ENCODE measurements around the gene SLC30A7.
"Not testable (repeated sequence)": the region's sequence is repeated elsewhere in the genome, so short reads cannot be mapped to it uniquely, and the experiment has no call there.

Gene SLC30A7

DNA sequence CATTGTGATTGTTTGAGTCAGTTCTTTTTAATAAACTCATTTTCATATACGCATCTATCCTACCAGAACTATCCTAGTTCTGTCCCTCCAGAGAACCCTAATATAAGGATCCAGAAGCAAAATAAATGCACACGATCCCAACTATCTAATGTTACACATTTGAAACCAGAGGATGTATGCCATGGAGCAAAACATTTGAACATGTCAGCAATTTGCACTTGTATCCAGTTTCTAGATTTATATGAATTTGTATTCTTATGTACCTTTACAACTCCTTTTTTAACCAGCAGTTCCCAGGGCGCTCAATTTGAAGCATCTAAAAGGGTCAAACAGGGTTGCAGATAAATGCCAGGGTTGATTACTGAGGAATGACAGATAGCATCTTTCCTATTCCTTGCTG is 3.3 kb upstream of the SLC30A7 start:
- DNase-seq, result no peak

DNA sequence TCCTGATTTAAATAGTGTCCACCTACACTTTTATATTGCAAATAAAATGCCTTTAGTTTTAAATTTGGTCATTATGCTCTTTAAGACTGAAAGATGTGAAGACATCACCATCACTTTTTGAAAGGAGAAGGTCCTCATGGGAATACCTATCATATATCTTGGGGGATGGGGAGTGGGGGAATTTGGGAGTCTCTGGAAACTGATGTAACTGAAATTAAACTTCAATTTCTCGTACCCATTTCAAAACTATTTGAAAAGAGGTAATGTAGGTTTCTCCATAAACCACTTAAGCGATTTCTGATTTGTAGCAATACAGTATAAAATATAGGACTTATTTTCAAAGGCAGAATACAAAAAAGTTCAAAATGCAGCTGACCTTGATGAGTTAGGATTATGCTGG is 2.2 kb upstream of the SLC30A7 start:
- no peak for DNase-seq

DNA sequence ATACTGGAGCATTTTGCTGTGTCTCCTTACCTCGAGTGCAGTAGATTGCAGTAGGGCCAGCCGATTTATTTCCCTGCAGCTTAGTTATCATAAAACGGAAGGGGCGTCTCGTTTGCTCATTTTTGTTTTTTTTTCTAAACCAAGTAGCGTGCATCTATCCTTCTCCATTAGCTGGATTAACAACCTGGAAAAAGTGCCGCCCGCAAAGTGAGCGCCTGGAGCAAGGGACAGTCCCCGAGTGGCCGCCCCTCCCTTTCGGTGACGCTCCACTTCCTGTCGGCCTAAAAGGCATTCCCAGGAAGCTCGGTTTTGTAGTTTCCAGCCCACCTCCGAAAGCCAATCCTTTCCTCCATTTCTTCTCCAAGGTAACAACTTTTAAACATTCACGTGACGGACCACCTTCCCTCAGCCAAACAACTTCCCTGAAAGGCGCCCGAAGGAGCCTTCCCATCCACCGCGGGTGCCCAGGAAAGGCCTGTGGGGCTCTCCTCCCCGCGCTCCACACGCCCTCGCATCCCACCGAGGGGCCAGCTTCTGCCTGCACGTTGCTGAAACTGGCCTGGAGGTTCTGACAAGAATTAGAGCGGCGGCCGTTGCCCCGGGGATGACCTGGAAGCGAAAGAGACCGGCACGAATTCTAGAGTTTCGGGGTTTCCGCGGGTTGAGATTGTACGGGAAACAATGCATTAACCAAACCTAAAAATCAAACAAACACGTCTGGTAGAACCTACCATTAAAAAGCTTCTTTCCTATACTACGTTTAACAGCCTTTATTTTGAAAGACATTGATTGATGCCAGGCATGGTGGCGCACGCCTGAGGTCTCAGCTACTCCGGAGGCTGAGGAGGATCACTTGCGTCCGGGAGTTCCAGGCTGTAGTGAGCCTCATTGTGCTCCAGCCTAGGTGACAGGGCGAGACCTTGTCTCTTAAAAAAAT is 1.0 kb upstream of the SLC30A7 start, which contains the start of gene EXTL2:
Gene EXTL2, minus strand, starts transcription at position 240 of the 937 bp plus-strand sequence. CDS start 6,085 bp downstream, outside the sequence.
- DNase-seq, result peak; percentile 93

DNA sequence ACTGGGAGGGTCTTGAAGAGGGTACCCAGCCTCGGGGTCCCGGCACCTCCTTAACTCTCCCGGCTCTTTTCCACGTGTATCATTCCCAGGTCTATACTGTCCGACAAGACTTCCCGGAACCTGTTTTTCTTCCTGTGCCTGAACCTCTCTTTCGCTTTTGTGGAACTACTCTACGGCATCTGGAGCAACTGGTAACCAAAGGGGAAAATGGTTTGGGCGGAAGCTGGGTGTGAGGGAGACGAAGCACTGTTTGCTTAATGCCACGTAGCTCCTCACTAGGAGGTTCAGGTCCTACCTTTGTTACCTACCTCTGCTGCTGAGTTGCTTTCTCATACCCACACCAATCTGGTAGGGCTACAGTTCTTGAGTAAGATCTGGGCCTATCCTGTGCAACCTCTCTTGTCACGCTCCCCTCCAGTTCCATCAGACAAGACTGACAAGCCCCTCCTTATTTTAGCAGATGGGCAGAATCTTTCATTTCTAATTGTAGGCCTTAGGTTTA is 642 bp downstream of the SLC30A7 start:
- no peak for DNase-seq

DNA sequence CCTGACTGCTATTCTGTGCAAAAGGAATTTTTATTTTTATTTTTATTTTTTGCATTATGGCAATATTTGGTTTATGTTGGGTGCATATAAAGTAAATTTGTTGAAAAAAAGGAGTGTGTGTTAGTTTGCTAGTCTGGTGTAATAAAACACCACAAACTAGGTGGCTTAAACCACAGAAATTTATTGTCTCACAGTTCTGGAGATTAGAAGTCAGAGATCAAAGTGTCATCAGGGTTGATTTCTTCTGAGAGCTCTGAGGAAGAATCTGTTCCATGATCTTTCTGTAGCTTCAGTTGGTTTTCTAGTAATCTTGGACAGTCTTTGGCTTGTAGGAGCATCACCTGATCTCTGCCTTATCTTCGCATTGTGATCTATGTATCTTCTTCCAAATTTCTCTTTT is 6.5 kb downstream of the SLC30A7 start:
- DNase-seq, result no peak

DNA sequence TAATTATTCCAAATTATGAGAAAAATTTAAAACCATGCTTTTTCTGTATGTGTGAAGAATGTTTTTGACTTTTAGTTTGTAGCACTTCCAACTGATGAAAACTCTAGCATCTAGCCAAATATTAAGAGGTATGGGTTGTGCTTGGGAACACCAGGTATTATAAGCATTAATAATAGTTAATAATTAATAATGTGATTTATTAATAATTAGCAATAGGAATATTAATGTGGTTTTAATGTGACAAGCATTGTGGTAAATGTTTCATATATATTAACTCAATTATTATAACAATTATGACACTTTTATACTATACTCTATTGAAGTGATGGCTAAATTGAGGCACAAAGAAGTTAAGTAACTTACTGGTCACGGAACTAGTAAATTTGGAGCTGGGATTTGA is 7.9 kb downstream of the SLC30A7 start:
- no peak for DNase-seq

DNA sequence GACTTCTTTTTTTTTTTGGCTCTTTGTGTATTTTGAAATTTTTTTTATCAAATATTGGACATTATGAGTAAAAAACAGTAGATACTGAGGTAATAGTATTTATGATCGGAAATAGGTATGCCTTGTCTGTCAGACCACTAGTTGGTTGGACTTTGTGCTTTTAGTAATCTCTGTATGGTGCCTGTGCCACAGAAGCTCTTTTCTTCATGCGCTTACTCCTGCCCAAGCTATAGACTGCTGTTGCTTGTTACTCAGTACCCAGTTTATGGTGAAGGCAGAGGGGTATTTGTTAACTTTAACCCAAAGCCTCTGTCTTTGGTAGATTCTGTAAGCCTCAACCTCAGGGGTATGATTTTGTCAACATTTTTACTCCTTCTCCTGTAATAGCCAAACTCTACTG is 8.6 kb downstream of the SLC30A7 start:
- no peak for DNase-seq

DNA sequence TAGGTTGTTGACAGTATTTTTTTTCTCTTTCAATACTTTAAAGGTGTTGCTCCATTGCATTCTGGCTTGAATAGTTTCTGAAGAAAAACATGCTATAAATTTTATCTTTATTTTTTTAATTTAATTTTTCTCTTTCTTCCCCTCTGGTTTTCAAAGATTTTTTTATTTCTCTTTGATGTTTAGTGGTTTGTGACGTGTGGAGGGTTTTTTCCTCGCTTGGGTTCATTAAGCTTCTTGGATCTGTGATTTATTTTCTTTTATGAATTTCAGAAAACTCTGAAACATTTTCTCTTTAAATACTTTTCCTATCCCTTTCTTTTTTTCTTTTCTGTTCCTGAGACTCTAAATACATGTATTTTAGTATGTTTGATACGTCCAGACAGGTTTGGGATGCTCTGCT is 9.3 kb downstream of the SLC30A7 start:
- DNase-seq, result no peak

DNA sequence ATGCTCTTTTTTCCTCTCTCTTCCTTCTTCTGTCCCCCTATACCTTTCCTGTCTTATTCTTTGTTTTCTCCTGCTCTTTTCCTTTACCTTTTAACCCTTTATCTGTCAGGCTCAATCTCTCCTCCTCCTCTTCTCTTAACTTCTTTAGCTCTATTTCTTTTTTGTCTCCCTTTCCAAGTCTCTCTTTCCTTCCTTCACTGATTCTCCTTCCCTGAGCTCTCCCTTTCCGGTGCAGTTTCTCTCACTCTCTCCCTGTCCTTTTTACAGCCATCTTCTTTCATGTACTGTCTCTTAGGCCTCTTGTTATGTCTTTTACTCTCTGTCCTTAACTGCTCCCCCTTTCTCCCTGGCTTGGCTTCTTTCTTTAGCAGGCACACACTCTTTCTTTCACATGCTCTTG is 12.0 kb downstream of the SLC30A7 start:
- DNase-seq, result no peak

DNA sequence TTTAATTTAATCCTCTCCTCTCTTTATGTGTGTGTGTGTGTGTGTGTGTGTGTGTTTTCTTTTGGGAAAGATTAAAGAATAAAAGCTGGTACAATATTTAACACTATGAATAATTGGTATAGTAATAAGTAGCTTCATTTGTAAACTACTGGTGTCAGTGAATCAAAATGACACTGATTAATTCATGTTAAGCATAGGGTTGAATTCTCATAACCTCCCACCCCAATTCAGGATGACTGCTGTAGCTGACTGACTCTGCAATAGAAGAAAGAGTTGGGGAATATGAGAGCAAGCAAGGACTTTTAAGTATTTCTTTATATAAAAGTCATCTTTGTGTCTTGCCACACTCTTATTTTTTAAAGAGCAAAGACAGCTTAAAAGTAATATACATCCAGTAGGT is 13.1 kb downstream of the SLC30A7 start:
- no peak for DNase-seq

DNA sequence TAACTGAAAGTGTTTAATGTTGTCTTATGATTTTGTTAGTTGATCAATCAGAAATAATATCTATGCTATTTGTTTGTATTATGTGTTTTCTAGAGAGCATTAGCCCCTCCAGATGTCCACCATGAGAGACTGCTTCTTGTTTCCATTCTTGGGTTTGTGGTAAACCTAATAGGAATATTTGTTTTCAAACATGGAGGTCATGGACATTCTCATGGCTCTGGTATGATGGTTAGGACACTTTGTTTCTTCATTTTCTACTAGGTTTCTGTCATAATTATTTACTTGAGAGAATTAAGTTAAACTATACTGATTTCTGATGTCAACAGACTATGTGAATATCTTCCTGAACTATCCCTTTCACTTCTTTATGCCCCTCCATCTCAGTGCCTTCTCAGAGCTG is 16.1 kb downstream of the SLC30A7 start:
- no peak for DNase-seq

DNA sequence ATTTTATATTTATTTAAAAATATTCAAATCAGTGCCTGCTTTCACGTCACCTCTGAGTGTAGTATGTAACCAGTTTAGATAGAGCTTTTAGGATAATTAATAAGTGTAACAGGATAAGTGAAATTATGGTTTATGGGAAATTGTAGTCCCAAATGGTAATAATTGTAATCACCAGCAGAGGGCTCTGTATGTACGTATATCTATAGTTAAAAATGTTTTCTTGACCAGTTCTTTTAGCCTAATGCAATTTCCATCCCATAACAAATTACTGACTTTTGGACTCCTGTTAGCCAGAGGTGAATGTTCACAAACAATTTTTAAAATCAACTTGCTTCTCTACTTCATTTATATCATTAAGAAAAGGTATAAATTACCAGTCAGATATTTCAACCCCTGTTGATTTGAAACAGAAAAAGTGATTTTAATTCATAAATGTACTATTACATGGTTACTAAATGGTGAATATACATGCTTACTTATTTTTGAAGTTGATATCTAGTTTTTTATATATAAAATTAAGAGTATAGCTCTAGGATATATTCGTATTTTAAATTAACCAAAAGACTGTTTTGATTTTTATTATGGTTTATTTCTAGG is 25.3 kb downstream of the SLC30A7 start:
- no peak for DNase-seq

DNA sequence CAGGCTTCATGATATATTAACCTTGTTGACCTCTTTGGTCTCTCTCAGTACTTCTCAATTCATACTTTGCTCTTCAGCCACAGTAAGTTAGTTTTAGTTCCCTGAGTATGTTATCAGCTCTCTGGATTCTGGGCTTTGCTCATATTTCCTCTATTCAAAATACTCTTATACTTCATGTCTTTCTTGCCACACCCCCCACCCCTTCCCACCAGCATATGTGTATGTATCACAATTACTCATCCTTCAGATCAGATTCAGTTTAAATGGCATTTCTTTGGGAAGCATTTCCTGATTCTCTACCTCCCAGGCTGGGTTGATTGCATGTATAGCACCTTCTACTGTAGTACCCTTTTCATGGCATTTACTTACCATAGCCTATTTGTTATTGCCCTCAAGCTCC is 28.3 kb downstream of the SLC30A7 start:
- no peak for DNase-seq

DNA sequence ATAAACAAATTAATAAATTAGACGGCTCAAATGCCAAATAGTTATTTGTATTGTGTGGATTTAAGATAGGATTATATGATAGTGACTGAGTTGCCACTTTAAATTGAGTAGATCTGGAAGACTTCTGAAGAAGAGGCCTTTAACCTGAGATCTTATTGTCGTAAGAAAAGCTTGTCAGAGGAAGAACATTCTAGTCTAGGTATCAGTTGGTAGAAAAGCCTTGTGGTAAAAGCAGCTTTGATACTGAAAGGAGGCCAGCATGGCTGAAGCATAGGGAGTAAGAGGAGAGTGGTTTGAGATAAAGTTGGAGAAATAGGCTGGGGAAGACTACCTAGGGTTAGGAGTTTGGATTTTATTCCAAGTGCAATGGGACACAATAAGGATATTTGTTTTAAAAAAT is 29.1 kb downstream of the SLC30A7 start:
- DNase-seq, result no peak

DNA sequence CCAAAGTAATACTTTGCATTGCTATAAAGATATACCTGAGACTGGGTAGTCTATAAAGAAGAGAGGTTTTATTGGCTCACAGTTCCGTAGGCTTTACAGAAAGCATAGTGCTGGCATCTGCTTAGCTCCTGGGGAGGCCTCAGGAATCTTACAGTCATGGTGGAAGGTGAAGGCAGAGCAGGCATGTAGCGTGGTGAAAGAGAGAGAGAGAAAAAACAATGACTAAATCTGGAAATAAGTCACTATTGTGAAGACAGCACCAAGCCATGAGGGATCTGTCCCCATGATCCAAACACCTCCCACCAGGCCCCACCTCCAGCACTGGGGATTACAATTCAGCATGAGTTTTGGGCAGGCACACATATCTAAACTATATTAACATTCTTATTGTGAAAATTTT is 30.4 kb downstream of the SLC30A7 start:
- DNase-seq, result no peak

DNA sequence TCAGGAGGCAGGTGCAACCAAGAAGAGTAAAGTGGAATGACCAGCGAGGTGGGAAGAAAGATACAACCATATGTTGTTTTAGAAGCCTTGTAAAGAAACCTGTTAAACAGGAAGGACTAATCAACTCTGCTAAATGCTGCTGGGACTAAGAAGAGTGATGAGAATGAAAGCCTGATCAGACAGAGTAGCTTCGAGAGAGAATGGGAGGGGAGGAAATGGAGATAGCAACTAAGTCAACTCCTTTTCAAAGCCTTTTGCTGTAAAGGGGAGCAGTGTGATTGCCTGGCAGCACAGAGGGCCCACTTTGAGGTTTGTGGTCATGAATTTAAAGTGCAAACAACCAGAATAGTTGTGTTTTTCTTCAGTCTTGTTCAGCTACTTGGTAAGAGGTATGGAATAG is 31.4 kb downstream of the SLC30A7 start:
- no peak for DNase-seq

DNA sequence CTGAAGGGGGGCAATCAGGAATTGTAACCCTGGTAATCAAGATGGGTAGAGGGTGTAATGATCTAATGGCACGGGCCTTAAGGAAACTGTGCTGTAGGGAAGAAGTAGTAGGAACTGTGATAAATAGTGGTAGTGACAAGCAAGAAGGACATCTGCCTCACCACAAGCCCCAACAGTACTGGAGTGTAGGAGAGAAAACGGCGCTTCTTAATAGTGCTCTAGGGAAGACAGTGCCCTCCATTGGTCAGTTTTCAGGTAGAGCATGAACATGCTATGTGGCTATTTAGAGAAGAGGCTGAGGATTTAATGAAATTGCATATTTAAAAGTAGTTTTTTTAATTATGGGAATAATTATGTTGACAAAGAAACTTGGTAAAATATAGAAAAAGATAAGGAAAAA is 32.2 kb downstream of the SLC30A7 start:
- no peak for DNase-seq

DNA sequence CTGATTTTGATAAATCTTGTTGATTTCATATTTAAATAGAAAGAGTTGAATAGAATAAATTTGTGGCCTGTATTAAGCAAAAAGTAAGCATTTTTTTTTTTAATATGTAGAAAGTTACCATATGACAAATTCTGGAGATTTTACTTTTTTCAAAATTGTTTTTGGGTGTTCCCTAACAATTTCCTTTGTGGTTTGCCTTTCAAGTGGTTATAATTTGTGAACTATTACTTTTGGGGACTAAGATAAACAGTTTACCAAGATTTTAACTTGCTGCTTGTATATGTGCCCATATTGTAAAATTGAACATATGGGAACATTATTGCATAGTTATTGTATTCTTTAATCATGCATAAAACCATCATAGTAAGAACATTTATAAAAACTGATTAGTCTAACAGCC is 34.6 kb downstream of the SLC30A7 start:
- DNase-seq, result no peak

DNA sequence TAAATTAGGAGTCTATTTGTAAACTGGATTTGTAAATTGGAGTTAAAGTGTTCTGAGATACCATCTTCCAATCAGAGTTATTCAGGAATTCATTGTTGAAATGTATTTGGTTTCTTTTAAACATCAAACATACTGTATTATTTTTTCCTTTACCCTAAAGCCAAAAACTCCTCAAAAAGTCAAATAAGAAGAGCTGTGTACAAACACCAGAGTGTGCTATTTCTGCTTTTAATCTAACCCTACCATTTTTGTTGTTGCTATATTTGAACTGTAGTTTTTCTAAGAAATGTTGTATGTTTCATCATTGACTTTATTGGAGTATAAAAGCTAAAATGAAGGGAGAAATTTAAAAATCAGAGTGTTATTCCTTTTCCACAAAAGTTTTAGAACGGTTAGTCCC is 35.8 kb downstream of the SLC30A7 start:
- no peak for DNase-seq

DNA sequence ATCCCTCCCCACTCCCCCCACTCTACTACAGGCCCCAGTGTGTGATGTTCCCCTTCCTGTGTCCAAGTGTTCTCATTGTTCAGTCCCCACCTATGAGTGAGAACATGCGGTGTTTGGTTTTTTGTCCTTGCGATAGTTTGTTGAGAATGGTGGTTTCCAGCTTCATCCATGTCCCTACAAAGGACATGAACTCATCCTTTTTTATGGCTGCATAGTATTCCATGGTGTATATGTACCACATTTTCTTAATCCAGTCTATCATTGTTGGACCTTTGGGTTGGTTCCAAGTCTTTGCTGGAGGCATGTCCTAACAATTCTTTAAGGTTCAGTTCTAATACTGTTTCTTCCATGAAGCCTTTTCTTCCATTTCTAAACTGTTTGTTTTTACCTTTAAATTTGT is 37.7 kb downstream of the SLC30A7 start:
- not testable (repeated sequence) for DNase-seq

DNA sequence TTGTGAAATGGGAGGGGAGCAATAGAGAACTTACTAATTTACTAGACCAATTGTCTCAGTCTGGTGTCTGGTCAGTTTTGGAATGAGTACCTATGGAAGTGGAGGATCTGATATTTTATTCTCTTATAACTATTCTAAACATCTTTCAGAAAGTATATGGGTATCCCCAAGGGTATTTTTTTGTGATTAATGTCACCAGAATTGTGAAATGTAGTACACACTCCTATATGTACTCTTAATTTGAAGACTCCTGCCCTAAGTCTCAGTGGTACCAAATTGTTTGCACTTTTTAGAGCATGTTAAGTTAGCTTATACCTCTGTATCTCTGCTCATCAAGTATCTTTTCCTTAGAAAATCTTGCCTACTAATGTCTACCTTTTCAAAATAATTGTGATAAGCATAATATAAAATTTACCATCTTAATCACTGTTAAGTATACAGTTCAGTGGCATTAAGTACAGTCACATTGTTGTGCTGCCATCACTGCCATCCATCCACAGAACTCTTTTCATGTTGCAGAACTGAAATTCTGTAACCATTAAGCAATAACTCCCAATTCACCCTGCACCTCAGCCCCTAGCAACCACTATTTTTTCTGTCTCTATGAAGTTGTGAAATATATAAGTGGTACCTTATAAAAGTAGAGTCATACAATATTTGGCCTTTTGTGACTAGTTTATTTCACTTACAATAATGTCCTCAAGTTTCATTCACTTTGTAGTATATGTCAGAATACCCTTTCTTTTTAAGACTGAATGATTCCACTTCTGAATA is 40.5 kb downstream of the SLC30A7 start:
- DNase-seq, result no peak

DNA sequence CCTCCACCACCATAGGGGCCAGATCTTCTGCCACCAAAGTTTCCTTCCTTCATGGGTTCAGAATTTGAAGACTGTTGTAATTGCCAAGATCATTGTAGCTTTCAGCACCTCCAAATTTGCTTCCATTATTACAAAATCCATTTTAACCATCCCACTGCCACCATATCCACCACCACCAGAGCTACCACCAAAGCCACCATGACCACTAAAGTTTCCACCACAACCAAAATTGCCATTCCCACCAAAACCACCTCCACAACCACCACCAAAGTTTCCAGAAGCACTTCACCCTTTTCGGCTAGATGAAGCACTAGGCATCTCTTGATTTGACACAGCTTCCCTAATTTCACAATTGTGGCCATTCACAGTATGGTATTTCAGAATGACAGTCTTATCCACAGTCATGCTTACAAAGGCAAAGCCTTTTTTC is 45.2 kb downstream of the SLC30A7 start:
- DNase-seq, result no peak

DNA sequence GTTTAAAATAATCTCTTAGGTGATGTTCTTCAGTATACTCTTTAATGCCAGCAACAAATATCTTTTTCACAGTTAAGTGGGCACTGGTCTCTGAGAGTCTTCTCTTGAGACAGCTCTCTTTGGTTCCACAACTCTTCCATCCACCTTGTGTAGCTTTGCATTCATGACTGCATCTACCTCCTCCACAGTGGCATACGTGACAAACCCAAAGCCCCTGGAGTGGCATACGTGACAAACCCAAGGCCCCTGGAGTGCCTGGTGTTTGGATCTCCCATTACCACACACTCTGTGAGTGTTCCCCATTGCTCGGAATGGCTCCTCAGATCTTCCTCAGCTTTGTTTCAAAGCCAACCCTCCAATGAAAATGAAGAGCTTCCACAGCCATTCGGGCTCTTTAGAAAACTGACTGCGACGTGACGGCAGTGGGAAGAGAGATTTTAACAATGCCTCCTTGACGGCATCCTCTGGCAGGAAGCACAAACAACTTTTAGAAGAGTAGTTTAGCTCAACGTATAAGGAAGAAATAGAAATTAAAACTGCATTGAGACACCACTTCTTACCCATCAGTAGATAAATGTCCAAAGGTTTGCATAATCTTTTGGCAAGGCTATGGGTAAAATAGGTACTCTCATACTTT is 45.8 kb downstream of the SLC30A7 start:
- no peak for DNase-seq

All from NCI-H2171 (cell line).